CD4-positive, alpha-beta T cell treated with Interleukin-4 for 4 hours (primary cell): ENCODE measurements around the gene DOHH.

Source experiments
- DNase-seq: peaks from one replicate; pipeline ENCODE4 v3.0.0-alpha.2; 2020

DOHH gene

DNA sequence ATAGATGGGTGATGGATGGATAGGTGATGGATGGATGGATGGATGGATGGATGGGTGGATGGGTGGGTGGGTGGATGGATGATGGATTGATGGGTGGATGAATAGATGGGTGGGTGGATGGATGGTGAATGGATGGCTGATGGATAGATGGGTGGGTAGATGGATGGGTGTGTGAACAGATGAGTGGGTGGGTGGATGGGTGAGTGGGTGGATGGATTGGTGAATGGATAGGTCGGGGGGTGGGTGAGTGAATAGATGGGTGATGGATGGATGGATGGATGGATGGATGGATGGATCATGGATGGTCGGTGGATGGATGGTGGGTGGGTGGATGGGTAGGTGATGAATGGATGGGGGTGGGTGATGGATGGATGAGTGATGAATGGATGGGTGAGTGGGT, 23.6 kb downstream of the DOHH start:
- DNase-seq, result no peak

DNA sequence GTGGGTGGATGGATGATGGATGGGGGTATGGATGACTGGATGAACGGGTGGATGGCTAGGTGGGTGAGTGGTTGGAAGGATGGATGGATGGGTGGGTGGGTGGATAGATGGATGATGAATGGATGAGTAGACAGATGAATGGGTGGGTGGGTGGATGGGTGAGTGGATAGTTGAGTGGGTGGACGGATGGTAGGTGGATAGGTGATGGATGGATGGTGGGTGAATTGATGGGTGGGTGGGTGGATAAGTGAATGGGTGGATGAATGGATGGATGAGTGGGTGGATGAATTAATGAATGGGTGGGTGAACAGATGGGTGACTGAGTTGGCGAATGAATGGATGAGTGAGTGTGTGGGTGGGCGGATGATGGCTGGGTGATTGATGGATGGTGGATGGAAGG, 25.0 kb downstream of the DOHH start:
- DNase-seq, result no peak

DNA sequence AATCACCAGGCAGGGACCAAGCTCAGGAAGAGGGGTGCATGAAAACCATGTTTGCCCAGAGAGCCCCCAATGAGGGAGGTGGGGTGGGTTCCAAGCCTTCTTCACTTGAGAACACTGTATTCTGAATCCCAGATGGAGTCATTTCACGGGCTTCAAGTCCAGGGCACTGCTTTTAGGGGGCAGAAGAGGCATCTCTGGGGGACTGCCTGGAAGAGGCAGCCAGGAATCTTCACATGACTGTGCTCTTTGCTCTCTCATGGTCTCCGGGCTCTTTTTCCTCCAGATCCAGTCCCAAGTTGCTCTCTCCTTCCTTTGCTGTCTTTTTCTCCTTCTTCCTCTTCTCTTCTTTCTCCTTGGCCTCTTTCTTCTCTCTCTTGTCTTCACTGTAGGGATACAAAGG, 25.9 kb downstream of the DOHH start:
- no peak for DNase-seq

DNA sequence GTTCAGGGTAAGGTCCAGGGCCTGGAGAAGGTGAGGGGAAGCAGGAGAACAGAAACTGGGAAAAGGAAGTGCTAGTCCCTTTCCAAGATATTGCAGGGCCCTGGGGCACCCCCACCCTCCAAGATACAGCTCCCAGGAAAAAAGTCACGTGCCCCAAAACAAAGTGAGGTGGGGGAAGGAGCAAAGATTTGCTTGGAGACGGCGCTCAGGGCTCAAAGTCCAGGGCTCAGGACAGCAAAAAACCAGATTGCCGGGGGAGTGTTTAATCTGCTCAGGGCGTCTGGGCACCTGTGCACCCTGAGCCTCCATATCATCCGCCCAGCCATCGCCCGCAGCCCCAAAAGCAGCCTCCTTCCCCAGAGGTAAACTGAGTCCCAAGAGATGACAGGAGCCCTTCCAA, 26.5 kb downstream of the DOHH start:
- DNase-seq, result no peak

DNA sequence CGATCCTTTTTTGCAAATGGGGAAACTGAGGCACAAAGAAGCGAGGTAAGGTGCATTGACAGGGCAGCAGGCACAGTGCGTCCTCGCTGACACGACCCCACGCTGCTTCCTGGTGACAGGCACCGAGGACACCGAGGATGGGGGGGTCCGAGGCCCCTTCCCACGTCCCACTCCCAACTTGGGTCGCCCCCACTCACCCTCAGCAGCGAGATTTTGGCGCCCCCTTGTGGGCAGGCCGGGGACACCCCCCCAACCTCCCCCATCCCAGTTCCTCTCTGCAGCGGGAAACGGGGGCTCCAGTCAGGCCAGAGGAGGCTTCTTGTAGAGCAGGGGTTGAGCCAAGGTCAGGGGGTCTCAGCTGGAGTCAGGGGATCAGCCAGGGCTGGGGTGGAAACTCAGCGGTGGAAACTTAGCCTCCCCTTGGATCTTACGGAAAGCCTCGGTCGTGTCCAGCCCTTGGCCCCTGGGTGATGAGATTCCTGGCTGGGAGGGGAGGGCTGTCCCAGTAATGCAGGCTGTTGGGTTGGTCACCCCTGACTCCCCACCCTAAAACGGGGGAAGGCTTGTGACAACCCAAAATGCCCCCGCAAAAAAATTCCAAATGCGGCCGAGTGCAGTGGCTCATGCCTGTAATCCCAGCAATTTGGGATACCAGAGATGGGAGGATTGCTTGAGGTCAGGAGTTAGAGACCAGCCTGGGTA, 28.4 kb downstream of the DOHH start:
- no peak for DNase-seq

DNA sequence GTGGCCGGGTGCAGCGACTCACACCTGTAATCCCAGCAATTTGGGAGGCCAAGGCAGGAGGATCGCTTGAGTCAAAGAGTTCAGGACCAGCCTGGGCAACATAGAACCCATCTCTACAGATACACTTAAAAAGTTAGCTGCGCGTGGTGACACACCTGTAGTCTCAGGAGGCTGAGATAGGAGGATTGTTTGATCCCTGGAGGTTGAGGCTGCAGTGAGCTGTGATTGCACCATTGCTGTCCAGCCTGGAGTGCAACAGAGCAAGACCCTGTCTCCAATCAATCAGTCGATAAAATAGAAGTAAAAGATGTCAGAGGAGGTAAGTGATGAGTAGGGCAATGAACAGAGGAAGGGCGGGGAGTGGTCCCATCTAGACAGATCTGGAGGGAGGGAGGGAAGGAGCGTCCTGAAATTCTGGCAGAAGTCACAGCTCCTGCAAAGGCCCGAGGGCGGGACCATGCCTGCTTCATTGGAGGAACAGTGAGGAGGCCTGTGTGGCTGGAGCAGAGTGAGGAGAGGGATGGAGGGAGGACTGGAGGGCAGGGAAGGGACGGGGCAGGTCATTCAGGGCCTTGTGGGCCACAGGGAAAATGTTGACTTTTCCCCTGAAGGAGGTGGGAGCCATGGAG, 29.9 kb downstream of the DOHH start:
- no peak for DNase-seq

DNA sequence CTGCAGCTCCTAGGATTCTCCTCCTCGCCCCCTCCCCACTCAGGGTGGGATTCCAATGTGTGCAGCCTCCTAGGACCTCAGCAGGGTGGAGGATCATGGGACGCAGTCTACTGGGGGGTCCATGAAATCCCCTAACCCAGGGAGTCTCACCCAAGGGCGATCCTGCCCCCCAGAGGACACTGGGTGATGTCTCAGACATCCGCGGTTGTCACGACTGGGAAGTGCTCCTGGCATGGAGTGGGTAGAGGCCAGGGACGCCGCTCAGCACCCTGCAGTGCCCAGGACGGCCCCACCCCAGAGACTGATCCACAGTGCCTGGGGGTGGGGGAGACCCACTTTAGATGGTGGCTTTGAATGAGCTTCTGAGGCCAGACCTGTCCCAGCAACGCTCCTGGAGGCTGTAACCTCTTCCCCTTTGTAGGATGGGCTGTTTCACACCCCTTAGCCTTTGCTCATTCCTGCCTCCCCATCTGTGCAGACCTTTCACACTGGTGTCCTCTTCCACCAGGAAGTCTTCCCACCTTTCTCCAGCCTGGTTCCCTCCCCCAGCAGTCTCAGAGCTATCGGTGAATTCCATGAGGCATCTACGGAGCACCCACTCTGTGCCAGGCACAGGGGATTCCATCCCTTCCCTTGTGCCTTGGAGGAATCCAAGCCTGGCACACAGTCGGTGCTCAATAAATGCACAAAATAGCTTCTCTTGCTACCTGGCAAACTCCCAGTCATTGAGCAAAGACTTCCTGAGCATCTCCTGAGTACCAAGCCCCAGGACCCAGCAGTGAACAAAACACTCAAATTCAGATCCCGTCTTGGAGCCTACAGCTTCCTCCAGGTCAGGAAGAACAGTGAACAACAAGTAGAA, 30.6 kb downstream of the DOHH start:
- DNase-seq, result no peak

DNA sequence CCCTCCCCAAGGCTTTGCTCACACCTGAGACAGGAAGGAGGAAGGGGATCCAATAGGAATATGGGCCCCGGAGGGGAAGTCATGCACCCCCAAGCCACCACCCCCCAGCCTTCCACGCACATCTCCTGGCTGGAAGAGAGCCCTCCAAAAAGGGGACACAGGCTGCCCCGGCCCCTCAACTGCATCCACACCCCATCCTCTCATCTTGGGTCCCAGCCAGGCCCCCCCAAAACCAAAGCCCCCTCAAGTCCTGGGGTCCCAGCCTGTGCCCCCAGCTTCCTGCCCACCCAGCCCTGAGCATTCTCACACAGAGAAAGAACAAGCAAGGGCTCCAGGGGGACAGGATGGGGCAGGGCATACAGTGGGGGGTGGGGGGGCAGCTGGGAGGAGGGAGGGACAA, 32.3 kb downstream of the DOHH start:
- no peak for DNase-seq

DNA sequence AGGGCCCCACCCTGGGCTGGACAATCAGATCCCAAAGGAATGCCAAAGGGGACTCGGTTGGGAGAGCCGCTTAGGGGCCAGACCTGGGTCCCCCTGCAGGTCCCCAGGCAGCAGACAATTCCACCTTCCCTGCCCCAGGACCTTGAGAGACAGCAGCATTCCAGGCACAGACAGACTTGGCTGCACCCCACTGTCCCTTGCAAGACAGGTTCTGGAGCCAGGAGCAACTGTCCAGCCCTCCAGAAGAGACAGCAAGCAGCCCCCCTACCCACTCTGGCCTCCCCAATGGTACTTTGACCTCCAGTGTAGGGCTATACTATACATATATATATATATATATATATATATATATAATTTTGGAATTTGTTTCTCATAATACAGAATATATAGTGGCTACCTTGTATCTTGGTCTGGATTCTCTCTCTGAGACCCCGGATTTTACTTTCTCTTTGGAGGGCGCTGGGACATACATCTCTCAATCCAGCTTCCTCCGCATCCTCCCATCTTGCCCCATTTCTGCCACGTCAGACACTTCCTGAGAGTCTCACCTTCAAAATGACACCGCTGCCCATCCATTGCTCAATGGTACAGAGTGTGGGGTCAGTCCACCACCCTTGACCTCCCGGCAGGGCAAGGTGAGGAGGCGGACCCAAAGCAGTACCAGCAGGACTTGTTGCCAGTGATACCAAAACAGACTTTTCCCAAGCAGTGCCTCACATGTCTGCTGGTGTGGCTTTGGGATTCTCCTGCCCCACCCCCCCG, 32.9 kb downstream of the DOHH start:
- DNase-seq, result no peak

DNA sequence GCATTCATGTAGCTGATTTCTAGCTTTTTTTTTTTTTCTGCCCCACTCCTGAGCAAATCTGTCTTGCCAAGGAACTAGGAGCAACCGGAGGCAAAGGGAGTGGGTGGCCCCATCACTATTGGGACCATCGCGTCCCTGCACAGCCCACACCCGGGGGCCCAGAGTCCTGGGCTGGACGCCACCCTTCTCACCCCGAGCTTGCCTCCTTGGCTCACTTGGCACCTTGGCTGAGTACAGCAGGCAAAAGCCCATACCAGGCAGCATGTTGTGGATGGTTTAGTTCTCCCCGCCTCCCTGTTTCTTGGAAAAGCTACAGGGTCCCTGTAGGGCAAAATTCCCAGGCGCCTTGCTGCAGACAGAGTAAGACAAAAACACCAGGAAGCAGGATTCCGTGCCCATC, 33.8 kb downstream of the DOHH start:
- DNase-seq, result no peak

DNA sequence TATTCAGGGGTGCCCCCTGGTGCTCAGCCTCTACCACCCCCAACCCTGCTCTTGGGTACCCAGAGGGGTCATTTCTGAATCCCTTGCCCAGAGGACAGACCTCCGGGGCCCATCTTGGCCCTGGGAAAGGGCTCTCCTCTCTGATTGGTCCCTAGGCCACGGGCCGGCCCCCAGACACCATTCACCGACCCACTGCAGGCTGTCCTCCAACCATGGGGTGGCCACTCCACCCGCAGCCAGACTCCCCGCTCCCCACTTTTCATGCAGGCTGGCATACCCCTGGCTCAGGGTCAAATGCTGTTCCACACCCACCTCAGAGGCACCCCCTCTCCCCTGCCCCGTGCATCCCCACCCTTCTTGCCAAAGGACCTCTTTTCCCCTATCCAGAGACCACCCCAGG, 34.9 kb downstream of the DOHH start:
- DNase-seq, result no peak

DNA sequence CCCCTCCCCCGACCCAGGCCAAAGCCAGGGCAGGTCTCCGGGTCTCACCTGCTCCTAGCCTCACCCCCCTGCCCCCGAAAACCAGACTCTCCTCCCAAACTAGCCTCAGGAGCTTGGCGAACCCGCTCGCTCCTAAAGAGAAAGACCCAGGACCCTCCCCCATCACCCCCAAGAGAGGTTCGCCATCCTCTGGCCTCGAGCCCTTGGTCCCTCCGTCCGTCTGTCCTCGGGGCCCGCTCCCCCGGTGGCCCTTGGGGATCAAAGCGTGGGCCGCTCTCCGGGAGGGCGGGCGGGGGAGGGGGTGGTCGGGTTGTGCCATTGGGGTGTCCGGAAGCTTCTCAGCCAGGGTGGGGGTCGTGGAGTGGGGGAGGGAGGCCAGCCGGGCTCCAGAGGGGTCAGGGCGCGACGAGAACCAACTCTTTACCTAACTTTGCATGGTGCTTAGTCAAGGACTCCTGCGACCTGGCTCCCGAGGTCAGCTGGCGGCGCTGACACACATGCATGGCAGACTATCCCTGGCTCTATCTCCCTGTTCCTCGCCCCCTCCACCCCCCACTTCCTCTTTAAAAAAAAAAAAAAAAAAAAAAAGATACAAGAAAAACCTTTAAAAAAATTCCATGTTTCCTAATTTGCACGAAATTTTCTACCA, 35.8 kb downstream of the DOHH start:
- no peak for DNase-seq

DNA sequence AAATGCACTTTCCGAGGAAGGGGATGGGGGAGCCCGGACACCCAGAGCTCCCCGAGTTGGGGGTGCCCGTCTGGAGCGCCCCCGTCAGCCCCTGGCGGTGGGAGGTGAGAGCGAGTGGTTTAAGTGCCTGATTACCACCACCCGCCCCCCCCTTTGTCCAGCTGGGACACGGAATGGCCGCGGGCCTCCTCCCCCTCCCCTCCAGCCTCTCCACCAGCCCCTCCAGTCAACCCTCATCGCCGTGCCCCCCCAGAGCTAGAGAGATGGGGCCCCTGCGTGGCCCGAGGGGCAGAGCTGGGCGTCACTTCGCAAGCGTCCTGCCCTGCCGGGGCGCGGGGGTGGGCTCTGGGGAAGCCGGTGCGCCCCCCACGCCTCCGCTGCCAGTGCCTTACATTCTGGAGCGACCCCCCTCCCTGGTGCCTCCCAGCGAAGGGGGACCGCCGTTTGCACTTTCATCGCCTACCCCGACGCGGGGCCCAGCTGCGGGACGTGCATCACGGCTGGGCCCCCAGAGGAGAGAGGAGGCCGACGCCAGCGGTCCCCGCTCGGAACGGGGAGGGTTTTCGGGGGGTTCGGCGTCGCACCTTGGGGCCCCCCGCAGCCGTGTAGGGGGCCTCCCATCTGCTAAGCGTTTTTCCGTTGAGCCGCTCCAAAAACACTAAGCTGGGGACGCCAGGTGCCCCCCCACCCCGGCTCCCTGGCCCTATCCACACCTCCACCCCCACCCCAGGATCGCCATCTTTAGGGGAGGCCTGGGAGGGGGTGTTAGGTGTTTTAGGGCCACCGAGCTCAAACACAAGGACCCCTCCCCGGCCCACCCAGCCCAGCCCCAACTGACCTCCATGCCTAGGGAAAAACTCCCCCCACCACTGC, 36.5 kb downstream of the DOHH start:
- no peak for DNase-seq

DNA sequence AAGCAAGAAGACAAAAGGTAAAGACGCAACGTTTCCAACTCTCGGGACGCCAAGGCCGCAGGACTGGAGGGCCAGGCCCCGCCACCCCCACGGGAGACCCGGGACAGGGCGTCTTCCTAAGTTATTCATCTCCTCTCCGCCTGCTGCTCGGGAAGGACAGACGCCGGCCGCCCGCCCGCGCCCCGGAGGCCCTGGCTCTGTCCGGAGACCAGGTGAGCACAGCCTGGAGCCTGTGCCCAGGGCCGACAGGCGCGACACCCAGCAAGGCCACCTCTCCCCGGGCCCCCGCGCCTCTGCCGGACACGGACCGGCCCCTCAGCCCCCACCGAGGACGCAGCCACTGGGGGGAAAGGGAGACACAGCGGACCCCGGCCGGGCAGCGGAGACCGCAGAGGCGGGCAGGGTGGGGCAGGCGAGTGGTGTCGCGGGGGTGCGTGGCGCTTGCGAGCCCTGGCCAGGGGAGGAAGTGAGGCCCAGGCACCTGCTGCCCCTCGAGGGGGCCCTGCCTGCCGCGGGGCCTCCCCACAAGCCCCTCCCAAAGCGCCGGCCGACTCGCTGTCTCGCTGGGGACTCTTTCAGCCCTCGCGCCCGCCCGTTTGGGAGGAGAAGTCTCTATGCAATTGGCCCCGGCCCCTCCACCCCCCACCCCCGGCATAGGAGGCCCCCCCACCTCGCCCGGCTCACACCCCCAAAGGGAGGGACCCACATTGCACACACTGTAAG, 37.3 kb downstream of the DOHH start:
- DNase-seq, result no peak

DNA sequence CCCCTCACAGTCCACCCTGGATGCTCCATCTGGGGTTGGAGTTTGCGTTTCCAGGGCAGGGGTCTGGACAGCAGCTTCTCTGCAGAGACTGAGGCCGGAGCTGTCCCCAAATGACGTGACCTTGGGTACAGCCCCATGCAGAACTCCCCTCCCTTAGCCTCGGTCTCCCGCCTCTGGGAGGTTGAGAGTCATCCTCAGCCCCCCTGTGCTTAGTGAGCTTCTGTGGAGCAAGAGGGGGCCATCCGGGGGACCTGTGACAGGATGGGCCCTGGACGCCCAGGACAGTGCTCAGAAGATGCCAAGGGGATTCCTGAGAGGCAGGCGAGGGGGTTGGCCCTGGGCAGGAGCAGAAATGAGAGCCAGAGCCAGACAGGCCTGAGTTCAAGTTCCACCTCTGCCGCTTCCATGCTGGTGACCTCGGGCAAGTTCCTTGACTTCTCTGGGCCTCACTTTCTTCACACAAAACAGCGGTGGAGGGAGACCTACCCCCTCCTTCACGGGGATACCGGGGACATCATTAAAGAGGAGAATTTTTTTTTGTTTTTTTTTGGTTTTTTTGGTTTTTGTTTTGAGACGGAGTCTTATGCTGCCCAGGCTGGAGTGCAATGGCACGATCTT, 40.4 kb downstream of the DOHH start:
- no peak for DNase-seq

DNA sequence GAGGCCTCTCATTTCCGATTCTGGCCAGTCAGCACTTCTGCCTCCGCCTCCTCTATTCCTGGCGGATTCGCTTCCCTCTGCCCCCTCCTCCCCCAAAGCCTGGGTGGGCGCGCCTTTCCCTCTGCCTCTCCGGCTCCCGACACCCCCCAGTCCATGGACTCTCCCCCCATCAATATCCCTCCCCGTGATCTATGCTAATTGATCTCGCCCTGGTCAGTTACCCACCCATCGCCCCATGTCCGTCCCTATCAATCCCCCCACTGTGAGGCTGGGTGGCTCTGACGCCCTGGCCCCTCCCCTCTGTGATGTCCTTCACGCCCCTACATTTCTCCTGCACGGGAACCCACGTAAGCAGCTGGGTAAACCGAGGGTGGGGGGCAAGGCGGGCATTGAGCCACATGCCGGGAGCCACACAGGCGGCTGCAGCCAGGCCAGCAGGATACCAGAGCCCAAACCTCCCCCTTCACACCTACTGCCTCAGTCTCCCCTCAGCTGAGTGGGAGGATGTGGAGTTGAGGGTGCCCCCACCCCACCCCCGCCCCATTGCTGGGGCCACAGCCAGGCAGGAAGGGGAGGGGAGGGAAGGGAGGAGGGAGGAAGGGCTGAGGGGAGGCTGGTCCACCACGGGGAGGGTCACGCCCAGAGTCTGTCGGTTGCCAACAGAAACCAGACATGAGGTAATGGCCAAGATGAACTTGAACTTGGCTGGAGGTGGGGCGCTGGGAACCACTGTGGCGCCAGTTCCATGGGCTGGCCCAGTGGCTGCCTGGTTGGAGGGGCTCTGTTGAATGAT, 41.2 kb downstream of the DOHH start:
- no peak for DNase-seq

DNA sequence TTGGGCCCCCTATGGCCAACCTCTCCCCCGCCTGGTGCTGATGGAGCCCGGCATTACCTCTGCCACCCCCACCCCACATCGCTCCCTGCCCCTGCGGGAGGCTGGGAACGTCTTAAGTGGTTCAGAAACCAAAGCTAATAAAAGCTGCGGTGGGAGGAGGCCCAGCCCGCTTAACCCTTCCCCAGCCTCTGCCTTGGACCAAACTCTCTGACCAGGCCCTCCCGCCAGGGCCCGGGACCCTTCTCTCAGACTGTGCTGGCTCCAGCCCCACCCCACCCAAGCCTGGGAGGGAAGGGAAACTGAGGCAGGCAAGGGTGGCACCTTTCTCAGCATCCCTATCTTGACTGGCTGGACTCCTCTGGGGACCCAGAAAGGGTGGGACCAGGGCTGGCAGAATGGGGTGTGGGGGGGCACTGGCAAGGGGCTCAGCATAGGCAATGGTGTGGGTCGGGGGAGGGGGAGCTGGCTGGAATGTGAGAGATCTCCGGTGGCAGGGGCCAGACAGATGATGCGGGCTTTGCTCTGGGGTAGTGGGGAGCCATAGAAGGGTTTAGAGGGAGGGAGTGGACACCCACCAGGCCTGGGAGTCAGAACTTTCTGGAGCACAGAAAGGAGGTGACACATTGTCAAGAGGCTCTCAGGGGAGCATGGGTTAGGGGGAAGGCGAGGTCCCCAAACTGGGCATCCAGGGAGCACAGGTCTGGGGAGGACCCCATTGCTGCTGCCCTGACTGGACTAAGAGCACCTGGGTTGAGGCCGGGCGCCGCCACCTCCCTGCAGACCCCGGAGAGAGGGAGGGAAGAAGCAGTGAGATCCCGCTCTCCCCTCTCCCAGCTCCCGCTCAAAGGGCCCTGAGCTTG, 42.0 kb downstream of the DOHH start:
- DNase-seq, result no peak

DNA sequence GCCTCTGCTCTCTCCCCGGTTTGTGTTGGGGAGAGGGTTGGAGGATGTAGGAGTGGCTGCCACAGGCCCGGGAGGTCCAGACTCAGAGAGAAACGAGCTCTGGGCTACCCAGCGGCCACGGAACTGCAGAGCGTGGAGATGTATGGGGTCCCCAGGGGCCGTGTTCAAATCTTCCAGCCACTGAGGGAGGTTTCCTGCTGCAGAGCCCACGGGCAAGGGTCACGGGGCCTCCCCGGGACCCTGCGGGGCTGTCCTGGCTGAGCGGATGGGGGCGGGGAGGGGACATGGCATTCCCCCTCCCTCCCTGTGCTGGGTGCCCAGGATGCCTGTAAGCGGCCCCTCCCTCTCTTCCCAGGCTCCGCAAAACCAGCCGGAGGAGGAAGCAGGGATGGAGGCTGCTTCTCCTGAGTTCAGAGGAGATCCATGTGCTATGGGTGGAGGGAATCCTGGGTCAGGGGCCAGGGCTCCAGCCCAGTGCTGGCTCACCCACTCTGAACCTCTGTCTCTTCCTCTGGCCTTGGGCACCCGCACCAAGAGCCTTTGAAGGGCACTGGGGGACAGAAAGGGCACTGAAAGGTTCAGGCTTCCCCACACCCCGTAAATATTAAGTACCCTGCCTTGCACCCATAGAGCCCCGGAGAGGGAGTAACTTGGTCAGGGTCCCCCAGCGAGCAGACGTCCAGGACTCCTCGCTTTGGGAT, 42.8 kb downstream of the DOHH start:
- no peak for DNase-seq
